ENCODE measurements around the gene TOM1L1.

Gene TOM1L1

GRCh38 chr17:54882950-54883349 is 17.7 kb upstream of the TOM1L1 start:
- H3K4me3 ChIP-seq (ENCODE audit: low read depth, low read length): no peak overlapping the region
- DNase-seq (ENCODE audit: low read depth): peak; percentile 38
- TF ChIP-seq CTCF (IDR thresholded peaks at IDR 0.05; ENCODE audit: insufficient read depth, low read depth, low read length, missing control alignments): no peak

GRCh38 chr17:54883939-54884338 is 16.7 kb upstream of the TOM1L1 start:
- no peak for DNase-seq (ENCODE audit: low read depth)
- no peak for TF ChIP-seq CTCF (IDR thresholded peaks at IDR 0.05; ENCODE audit: insufficient read depth, low read depth, low read length, missing control alignments)

GRCh38 chr17:54887787-54888186 is 12.9 kb upstream of the TOM1L1 start:
- no peak for DNase-seq (ENCODE audit: low read depth)
- TF ChIP-seq CTCF (IDR thresholded peaks at IDR 0.05; ENCODE audit: insufficient read depth, low read depth, low read length, missing control alignments): no peak
- no peak overlapping the region for H3K4me3 ChIP-seq (ENCODE audit: low read depth, low read length)

More at GRCh38 chr17:54883939-54884338, 16.7 kb upstream of the TOM1L1 start:
- H3K4me3 ChIP-seq (ENCODE audit: low read depth, low read length): no peak overlapping the region

- H3K4me3 ChIP-seq (ENCODE audit: low read depth, low read length): no peak overlapping the region
- DNase-seq (ENCODE audit: low read depth): no peak
- no peak for TF ChIP-seq CTCF (IDR thresholded peaks at IDR 0.05; ENCODE audit: insufficient read depth, low read depth, low read length, missing control alignments)
Observed at GRCh38 chr17:54888254-54888653, 12.4 kb upstream of the TOM1L1 start.

GRCh38 chr17:54888981-54889380 is 11.7 kb upstream of the TOM1L1 start:
- TF ChIP-seq CTCF (IDR thresholded peaks at IDR 0.05; ENCODE audit: insufficient read depth, low read depth, low read length, missing control alignments): no peak
- no peak for DNase-seq (ENCODE audit: low read depth)
- no peak overlapping the region for H3K4me3 ChIP-seq (ENCODE audit: low read depth, low read length)

- peak; percentile 11 for DNase-seq (ENCODE audit: low read depth)
Observed at GRCh38 chr17:54891176-54891821, 9.4 kb upstream of the TOM1L1 start.

More at GRCh38 chr17:54891176-54891821, 9.4 kb upstream of the TOM1L1 start:
- TF ChIP-seq CTCF (IDR thresholded peaks at IDR 0.05; ENCODE audit: insufficient read depth, low read depth, low read length, missing control alignments): no peak
- no peak overlapping the region for H3K4me3 ChIP-seq (ENCODE audit: low read depth, low read length)

All from GM12865 (cell line).